DMS114 treated with DMSO at 0.1 percent for 48 hours (cell line): Measurements from ENCODE around the gene FBXO46.
"Not testable (repeated sequence)": the region's sequence is repeated elsewhere in the genome, so short reads cannot be mapped to it uniquely, and the experiment has no call there.

ENCODE experiments used
- DNase-seq: peaks from one replicate; lab custom pipeline; 2025; ENCODE audit not compliant: unreplicated experiment; lab: John Stamatoyannopoulos, UW

FBXO46 gene

GRCh38 chr19:45766869-45767346 is 36.2 kb upstream of the FBXO46 start:
- DNase-seq, result no peak

GRCh38 chr19:45766296-45766868 is 35.7 kb upstream of the FBXO46 start:
- DNase-seq, result no peak

GRCh38 chr19:45765702-45766295 is 35.1 kb upstream of the FBXO46 start:
- DNase-seq, result no peak

- DNase-seq, result no peak
These were observed 34.4 kb upstream of the FBXO46 start for GRCh38 chr19:45764945-45765701.

- no peak for DNase-seq
These were observed 33.8 kb upstream of the FBXO46 start for GRCh38 chr19:45764475-45764874.

DNA sequence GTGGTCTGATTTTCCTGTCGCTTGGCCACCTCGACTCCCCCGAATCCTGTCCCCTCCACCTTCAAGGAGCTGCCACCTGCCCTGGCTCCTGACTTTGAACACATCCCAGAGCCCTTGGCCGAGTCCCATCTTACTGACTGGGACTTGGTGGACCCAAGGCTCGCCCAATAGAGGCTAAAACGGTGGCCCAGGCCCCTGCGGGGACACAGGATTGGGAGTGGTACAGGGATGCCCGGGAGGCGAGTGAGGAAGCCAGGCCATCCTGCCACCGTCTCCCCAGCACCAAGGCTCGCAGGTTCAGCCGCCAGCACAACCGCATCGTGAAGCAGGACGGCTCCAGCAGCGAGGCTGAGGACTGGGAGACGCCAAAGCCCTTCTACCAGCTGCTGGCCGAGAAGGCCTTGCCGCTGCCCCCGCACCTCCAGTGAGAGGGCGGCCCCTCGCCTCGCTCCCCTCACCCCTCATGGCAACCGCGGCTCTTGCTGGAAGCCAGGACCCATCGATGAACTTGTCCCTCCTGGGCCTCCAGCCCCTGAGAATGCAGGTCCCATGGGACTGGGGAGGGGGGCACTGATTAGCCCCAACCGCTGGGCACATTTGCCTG is 33.1 kb upstream of the FBXO46 start:
- no peak for DNase-seq

- DNase-seq, result no peak
These were observed 32.4 kb upstream of the FBXO46 start for GRCh38 chr19:45762870-45763631.

DNA sequence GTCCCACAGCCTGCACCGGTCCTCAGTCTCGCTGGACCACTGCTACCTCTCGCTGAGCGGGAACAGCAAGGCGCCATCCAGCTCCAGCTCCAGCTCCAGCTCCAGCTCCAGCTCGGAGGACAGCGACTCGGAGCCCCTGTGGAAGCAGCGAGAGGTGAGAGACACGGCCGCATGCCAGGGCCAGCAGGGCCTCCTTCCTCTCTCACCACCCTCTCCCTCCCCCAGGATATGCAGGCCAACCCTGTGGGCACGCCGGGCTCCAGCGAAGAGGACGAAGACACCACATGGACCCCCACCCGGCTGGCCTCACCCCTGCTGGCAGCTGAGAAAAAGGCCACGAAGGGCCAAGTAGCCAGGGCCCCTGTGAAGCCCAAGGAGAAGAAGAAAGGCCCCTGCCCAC is 31.0 kb upstream of the FBXO46 start:
- DNase-seq, result no peak

- no peak for DNase-seq
These were observed 28.2 kb upstream of the FBXO46 start for GRCh38 chr19:45758921-45759320.

GRCh38 chr19:45757695-45758094 is 27.0 kb upstream of the FBXO46 start:
- no peak for DNase-seq

DNA sequence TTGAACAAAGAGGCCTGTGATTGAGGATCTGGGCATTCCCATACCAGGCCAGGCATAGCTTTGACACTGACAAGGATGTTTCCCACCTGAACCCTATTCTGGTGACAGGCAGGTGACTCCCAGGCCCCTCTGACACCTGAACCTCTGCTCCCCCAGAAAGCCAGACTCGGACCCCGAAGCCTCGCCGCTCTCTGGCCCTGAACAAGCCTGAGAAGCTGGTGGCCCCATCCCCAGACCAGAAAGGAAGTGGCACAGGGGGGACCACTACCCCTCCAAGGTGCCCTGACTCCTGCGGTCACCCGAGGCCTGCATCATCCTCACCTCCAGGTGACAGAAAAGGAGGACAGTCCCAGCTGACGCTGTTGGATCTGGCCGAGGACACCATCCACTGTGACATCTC is 23.6 kb upstream of the FBXO46 start:
- DNase-seq, result no peak

GRCh38 chr19:45753548-45753947 is 22.9 kb upstream of the FBXO46 start:
- DNase-seq, result no peak

- no peak for DNase-seq
These were observed 21.9 kb upstream of the FBXO46 start for GRCh38 chr19:45752639-45753038.

- not testable (repeated sequence) for DNase-seq
These were observed 20.8 kb upstream of the FBXO46 start for GRCh38 chr19:45751483-45751882.

DNA sequence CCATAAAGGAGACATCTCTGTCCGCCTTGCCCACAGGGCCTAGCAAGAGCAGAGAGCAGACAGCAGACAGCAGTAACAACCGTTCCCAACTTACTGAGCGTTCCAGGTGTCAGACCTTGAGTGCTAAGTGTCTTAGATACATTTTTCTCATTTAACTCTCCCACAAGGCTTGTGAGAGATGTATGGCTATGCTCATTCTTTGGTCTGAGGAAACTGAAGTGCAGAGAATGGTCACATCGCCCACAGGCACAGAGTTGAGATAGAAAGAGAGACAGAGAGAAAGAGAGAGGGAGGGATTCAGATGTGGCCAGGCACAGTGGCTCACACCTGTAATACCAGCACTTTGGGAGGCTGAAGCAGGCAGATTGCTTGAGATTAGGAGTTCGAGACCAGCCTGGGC is 16.8 kb upstream of the FBXO46 start:
- DNase-seq, result no peak

- DNase-seq, result no peak
These were observed 16.2 kb upstream of the FBXO46 start for GRCh38 chr19:45746866-45747265.

- no peak for DNase-seq
These were observed 14.9 kb upstream of the FBXO46 start for GRCh38 chr19:45745606-45746005.

DNA sequence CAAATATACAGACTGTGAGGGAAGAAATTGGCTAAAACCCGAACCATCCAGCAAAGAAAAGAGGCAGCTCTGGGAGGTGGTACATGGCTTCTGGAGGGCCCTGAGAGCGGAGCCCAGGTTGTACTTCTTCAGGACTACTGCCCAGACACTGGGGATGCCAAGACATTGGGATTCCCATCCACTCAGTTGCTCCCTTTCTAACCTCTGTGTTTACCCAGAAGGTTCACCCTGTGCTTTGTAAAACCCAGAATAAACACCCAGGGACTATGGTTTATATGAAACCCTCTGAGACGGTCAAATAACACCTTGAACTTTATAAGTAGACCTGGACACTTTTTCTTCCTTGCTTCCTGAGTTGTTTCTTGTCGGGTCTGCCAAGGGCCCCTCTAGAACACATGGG is 12.3 kb upstream of the FBXO46 start:
- no peak for DNase-seq

DNA sequence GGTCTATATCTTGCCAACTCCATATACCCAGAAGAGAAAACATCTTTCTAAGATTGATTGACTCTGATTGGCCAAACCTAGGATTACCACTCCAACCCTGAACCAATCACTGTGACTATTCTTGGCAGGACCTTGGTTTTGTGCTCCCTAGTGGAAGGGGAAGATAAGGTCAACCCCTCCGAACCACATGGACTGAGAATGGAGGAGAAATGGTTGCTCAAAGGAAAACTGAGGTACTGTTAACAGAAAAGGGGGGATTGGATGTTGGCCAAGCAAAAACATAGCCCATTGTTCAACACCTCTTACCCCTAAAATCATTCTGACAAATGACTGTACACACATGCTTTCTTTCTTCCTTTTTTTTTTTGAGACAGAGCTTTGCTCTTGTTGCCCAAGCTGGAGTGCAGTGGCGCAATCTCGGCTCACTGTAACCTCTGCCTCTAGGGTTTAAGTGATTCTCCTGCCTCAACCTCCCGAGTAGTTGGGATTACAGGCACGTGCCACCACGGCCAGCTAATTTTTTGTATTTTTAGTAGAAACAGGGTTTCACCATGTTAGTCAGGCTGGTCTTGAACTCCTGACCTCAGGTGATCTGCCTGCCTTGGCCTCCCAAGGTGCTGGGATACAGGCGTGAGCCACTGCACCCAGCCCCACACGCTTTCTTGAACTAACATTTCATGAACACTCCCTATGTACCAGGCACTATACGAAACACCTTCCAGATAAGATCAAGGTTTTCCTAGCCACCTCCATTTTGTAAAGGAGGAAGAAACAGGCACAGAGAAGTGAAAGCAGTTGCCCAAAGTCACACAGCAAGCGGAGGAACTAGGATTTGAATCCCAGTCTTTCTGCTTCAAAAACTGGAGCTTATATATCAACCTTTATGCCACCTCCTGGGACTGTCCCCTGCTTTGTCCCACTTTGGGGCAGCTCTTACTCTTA is 9.1 kb upstream of the FBXO46 start:
- DNase-seq, result no peak

GRCh38 chr19:45733160-45733810 is 2.6 kb upstream of the FBXO46 start, which contains the start of gene MEIOSIN:
Gene MEIOSIN (plus strand): TSS chr19:45733439. CDS start chr19:45735377, 1,938 bp downstream.
- DNase-seq, result no peak
